Stimulated activated naive B cell treated with anti-CD40 and anti-IgM and Interleukin-4, amounts not matched to agents 10 μg/mL and 1 μg/mL and 100 μg/mL, for 72 hours (primary cell): ENCODE data around the gene MTARC1.

ENCODE experiments used
- ATAC-seq, 2 donors: fragments of 150-1000 bp; cut with Tn5 transposase; replicated peaks; 2 replicates each; pipeline ENCODE4 v1.10.0; 2021; ENCODE audit warnings: moderate library complexity in 1 of 2
- DNase-seq: peaks from one replicate; pipeline ENCODE4 v3.0.0; 2021
- H3K27ac Mint-ChIP-seq: one replicate; pipeline ENCODE4 v1.8.0; 2022; ENCODE audit warnings: mild to moderate bottlenecking, mixed read lengths
- H3K27me3 Mint-ChIP-seq, 2 donors: one replicate each; pipeline ENCODE4 v1.8.0; 2022; ENCODE audit warnings: mixed read lengths in 2 of 2
- H3K36me3 Mint-ChIP-seq, 2 donors: one replicate each; pipeline ENCODE4 v1.8.0; 2022; ENCODE audit warnings: mixed read lengths in 2 of 2, mild to moderate bottlenecking in 1 of 2
- H3K4me1 Mint-ChIP-seq, 2 donors: one replicate each; pipeline ENCODE4 v1.8.0; 2022; ENCODE audit warnings: mixed read lengths in 2 of 2, mild to moderate bottlenecking in 1 of 2
- H3K4me3 Mint-ChIP-seq, 2 donors: one replicate each; pipeline ENCODE4 v1.8.0; 2022; ENCODE audit warnings: mild to moderate bottlenecking in 2 of 2, mixed read lengths in 2 of 2, moderate library complexity in 1 of 2
- H3K9me3 Mint-ChIP-seq, 2 donors: one replicate each; pipeline ENCODE4 v1.8.0; 2022; ENCODE audit warnings: mixed read lengths in 2 of 2, mild to moderate bottlenecking in 1 of 2

Gene MTARC1

GRCh38 chr1:220804202-220804586 is 17.5 kb downstream of the MTARC1 start:
- Mint-ChIP-seq H3K27ac (no peak overlapping the region), H3K4me3 (no peak overlapping the region), H3K4me1 (no peaks in the 10 kb centered on the region), H3K27me3 (peaks cover 0 to 15% of the 10 kb centered on the region in 2 donors), H3K36me3 (no peaks in the 10 kb centered on the region), H3K9me3 (no peaks in the 10 kb centered on the region)
- no peak for DNase-seq
- no peak for ATAC-seq

- H3K9me3 Mint-ChIP-seq: no peaks in the 10 kb centered on the region
- H3K4me1 Mint-ChIP-seq: peaks cover 5 to 9% of the 10 kb centered on the region in 2 donors
- peaks cover 0 to 26% of the 10 kb centered on the region in 2 donors for H3K27me3 Mint-ChIP-seq
Observed at GRCh38 chr1:220806408-220806807, 19.7 kb downstream of the MTARC1 start.

GRCh38 chr1:220807726-220808125 is 21.0 kb downstream of the MTARC1 start:
- no peaks in the 10 kb centered on the region for H3K36me3 Mint-ChIP-seq
- peaks cover 5 to 9% of the 10 kb centered on the region in 2 donors for H3K4me1 Mint-ChIP-seq
- H3K27ac Mint-ChIP-seq: no peak overlapping the region
- DNase-seq (no peak), ATAC-seq (no peak)
- H3K9me3 Mint-ChIP-seq: no peaks in the 10 kb centered on the region
- H3K27me3 Mint-ChIP-seq: peaks cover 8 to 34% of the 10 kb centered on the region in 2 donors
- no peak overlapping the region for H3K4me3 Mint-ChIP-seq

More at GRCh38 chr1:220806408-220806807, 19.7 kb downstream of the MTARC1 start:
- H3K4me3 Mint-ChIP-seq: no peak overlapping the region
- no peaks in the 10 kb centered on the region for H3K36me3 Mint-ChIP-seq
- DNase-seq: no peak
- H3K27ac Mint-ChIP-seq: no peak overlapping the region
- no peak for ATAC-seq

- Mint-ChIP-seq H3K27me3 (peaks cover 16 to 33% of the 10 kb centered on the region in 2 donors), H3K27ac (no peak overlapping the region)
- ATAC-seq: no peak
Observed at GRCh38 chr1:220808345-220809186, 21.9 kb downstream of the MTARC1 start.

GRCh38 chr1:220809187-220809550 is 22.5 kb downstream of the MTARC1 start:
- ATAC-seq (no peak), DNase-seq (no peak)
- H3K4me3 Mint-ChIP-seq: no peak overlapping the region
- H3K27me3 Mint-ChIP-seq: peaks cover 16 to 30% of the 10 kb centered on the region in 2 donors
- H3K9me3 Mint-ChIP-seq: no peaks in the 10 kb centered on the region
- H3K4me1 Mint-ChIP-seq: peaks cover 5 to 9% of the 10 kb centered on the region in 2 donors
- H3K27ac Mint-ChIP-seq: no peak overlapping the region
- no peaks in the 10 kb centered on the region for H3K36me3 Mint-ChIP-seq

More at GRCh38 chr1:220808345-220809186, 21.9 kb downstream of the MTARC1 start:
- H3K4me1 Mint-ChIP-seq: peaks cover 5 to 9% of the 10 kb centered on the region in 2 donors
- no peak overlapping the region for H3K4me3 Mint-ChIP-seq
- H3K36me3 Mint-ChIP-seq: no peaks in the 10 kb centered on the region
- no peak for DNase-seq
- H3K9me3 Mint-ChIP-seq: no peaks in the 10 kb centered on the region

GRCh38 chr1:220809704-220810103 is 23.0 kb downstream of the MTARC1 start:
- ATAC-seq (no peak), DNase-seq (no peak)
- H3K4me3 Mint-ChIP-seq: no peak overlapping the region
- no peak overlapping the region for H3K27ac Mint-ChIP-seq
- peaks cover 5 to 9% of the 10 kb centered on the region in 2 donors for H3K4me1 Mint-ChIP-seq
- H3K27me3 Mint-ChIP-seq: peaks cover 16 to 35% of the 10 kb centered on the region in 2 donors
- no peaks in the 10 kb centered on the region for H3K36me3 Mint-ChIP-seq
- no peaks in the 10 kb centered on the region for H3K9me3 Mint-ChIP-seq

GRCh38 chr1:220810179-220810653 is 23.5 kb downstream of the MTARC1 start:
- peak overlapping the region; percentile 57 to 75 for H3K4me3 Mint-ChIP-seq
- peaks cover 16 to 35% of the 10 kb centered on the region in 2 donors for H3K27me3 Mint-ChIP-seq
- DNase-seq (peak; percentile 46), ATAC-seq (peak; percentile 93 to 95)
- H3K4me1 Mint-ChIP-seq: peaks cover 5 to 9% of the 10 kb centered on the region in 2 donors
- H3K27ac Mint-ChIP-seq: no peak overlapping the region
- no peaks in the 10 kb centered on the region for H3K9me3 Mint-ChIP-seq
- H3K36me3 Mint-ChIP-seq: no peaks in the 10 kb centered on the region

GRCh38 chr1:220810963-220811362 is 24.2 kb downstream of the MTARC1 start:
- no peak overlapping the region for H3K27ac Mint-ChIP-seq
- H3K4me1 Mint-ChIP-seq: peaks cover 5 to 9% of the 10 kb centered on the region in 2 donors
- ATAC-seq (no peak), DNase-seq (no peak)
- no peaks in the 10 kb centered on the region for H3K9me3 Mint-ChIP-seq
- H3K27me3 Mint-ChIP-seq: peaks cover 16 to 35% of the 10 kb centered on the region in 2 donors
- no peak overlapping the region for H3K4me3 Mint-ChIP-seq
- no peaks in the 10 kb centered on the region for H3K36me3 Mint-ChIP-seq

- H3K4me3 Mint-ChIP-seq: no peak overlapping the region
- H3K27me3 Mint-ChIP-seq: peaks cover 16 to 35% of the 10 kb centered on the region in 2 donors
- H3K4me1 Mint-ChIP-seq: peaks cover 5 to 9% of the 10 kb centered on the region in 2 donors
- no peaks in the 10 kb centered on the region for H3K9me3 Mint-ChIP-seq
- H3K27ac Mint-ChIP-seq: no peak overlapping the region
- H3K36me3 Mint-ChIP-seq: no peaks in the 10 kb centered on the region
- ATAC-seq (no peak), DNase-seq (no peak)
Observed at GRCh38 chr1:220811695-220812094, 25.0 kb downstream of the MTARC1 start.

GRCh38 chr1:220812308-220812707 is 25.6 kb downstream of the MTARC1 start:
- Mint-ChIP-seq H3K4me3 (no peak overlapping the region), H3K27ac (no peak overlapping the region), H3K9me3 (no peaks in the 10 kb centered on the region), H3K27me3 (peaks cover 16 to 35% of the 10 kb centered on the region in 2 donors), H3K4me1 (peaks cover 5 to 9% of the 10 kb centered on the region in 2 donors), H3K36me3 (no peaks in the 10 kb centered on the region)
- ATAC-seq (no peak), DNase-seq (no peak)

- peaks cover 0 to 2% of the 10 kb centered on the region in 2 donors for H3K9me3 Mint-ChIP-seq
- no peaks in the 10 kb centered on the region for H3K36me3 Mint-ChIP-seq
- no peak overlapping the region for H3K27ac Mint-ChIP-seq
- H3K4me1 Mint-ChIP-seq: peaks cover 5 to 9% of the 10 kb centered on the region in 2 donors
- H3K27me3 Mint-ChIP-seq: peaks cover 16 to 35% of the 10 kb centered on the region in 2 donors
- ATAC-seq (no peak), DNase-seq (no peak)
- H3K4me3 Mint-ChIP-seq: no peak overlapping the region
Observed at GRCh38 chr1:220813013-220813412, 26.3 kb downstream of the MTARC1 start.

GRCh38 chr1:220815409-220815808 is 28.7 kb downstream of the MTARC1 start:
- Mint-ChIP-seq H3K27me3 (peaks cover 16 to 32% of the 10 kb centered on the region in 2 donors), H3K36me3 (no peaks in the 10 kb centered on the region), H3K4me1 (peaks cover 2 to 5% of the 10 kb centered on the region in 2 donors), H3K9me3 (peaks cover 0 to 2% of the 10 kb centered on the region in 2 donors), H3K27ac (no peak overlapping the region), H3K4me3 (no peak overlapping the region)
- no peak for DNase-seq
- ATAC-seq: no peak

- Mint-ChIP-seq H3K36me3 (no peaks in the 10 kb centered on the region), H3K4me3 (no peak overlapping the region), H3K27me3 (peaks cover 6 to 11% of the 10 kb centered on the region in 2 donors), H3K9me3 (peaks cover 0 to 2% of the 10 kb centered on the region in 2 donors), H3K4me1 (no peaks in the 10 kb centered on the region), H3K27ac (no peak overlapping the region)
- DNase-seq (no peak), ATAC-seq (no peak)
Observed at GRCh38 chr1:220817907-220818306, 31.2 kb downstream of the MTARC1 start.

- Mint-ChIP-seq H3K27ac (no peak overlapping the region), H3K36me3 (no peaks in the 10 kb centered on the region), H3K9me3 (peaks cover 0 to 2% of the 10 kb centered on the region in 2 donors), H3K4me3 (no peak overlapping the region), H3K27me3 (peaks cover 3 to 11% of the 10 kb centered on the region in 2 donors), H3K4me1 (no peaks in the 10 kb centered on the region)
- ATAC-seq: no peak
- no peak for DNase-seq
Observed at GRCh38 chr1:220818421-220819173, 31.9 kb downstream of the MTARC1 start.
